Keratinocyte (primary cell): ENCODE data around the gene EFNB2.

Source experiments
- CTCF ChIP-seq, 3 experiments: IDR thresholded peaks in 1 of 3; conservative IDR thresholded peaks in 1 of 3; optimal IDR thresholded peaks in 1 of 3; 2 replicates in 2 of 3; 3 replicates in 1 of 3; pipeline versions ENCODE3 to v1.5.1; 2011; ENCODE audit warnings: low read length in 3 of 3, mild to moderate bottlenecking in 3 of 3, moderate library complexity in 2 of 3, control low read depth in 1 of 3, inconsistent platforms in 1 of 3; ENCODE audit not compliant: insufficient read depth in 2 of 3; ENCODE audit errors: extremely low read depth in 1 of 3
- EZH2 ChIP-seq: IDR thresholded peaks from one replicate; pipeline ENCODE4 v1.6.1; 2012; ENCODE audit warnings: inconsistent platforms, mild to moderate bottlenecking, low read length, moderate library complexity

GRCh38 chr13:106499113-106499512, 36.3 kb downstream of the EFNB2 start:
- no peak for TF ChIP-seq CTCF (optimal IDR thresholded peaks at IDR 0.05 in 1 of 3, IDR thresholded peaks at IDR 0.05 in 1 of 3, conservative IDR thresholded peaks at IDR 0.05 in 1 of 3; ENCODE audit: extremely low read depth in 1 of 3, insufficient read depth in 2 of 3, low read length in 3 of 3)
- no peak for TF ChIP-seq EZH2
